Urinary bladder (tissue), 4 donors: ENCODE data around the gene EPHB2. TPM values are rescaled to one million over a fixed set of nuclear protein-coding genes. Genes with fewer than 3 reads are reported as not detected.

Source experiments
- DNase-seq: peaks from one replicate; pipeline ENCODE4 v3.0.0-alpha.2; 2015; ENCODE audit errors: extremely low spot score
- H3K27ac ChIP-seq: one replicate; pipeline ENCODE4 v1.5.1; 2013; ENCODE audit warnings: low read depth, mild to moderate bottlenecking, moderate library complexity
- H3K36me3 ChIP-seq: one replicate; pipeline ENCODE4 v1.6.1; 2013; ENCODE audit warnings: mild to moderate bottlenecking, moderate library complexity; ENCODE audit not compliant: insufficient read depth
- H3K4me1 ChIP-seq: one replicate; pipeline ENCODE4 v1.6.1; 2013; ENCODE audit warnings: mild to moderate bottlenecking, moderate library complexity; ENCODE audit not compliant: insufficient read depth
- H3K4me3 ChIP-seq: one replicate; pipeline ENCODE4 v1.5.1; 2013; ENCODE audit warnings: low read depth, low read length
- WGBS: extraction: QIAGEN DNeasy Blood & Tissue Kit; methylation state at CpG from one replicate; pipeline ENCODE4 v1.1.7; 2013; 5-methylcytosine and 5-hydroxymethylcytosine counted together
- polyA plus RNA-seq: library from polyadenylated mRNA; stranded (reverse); fragments of 200-250 nt; gene quantifications from one replicate; pipeline ENCODE4 v1.2.3, GENCODE V29; 2013
- total RNA-seq: library from RNA; depleted of rRNA; stranded (reverse); fragments of >200 nt; gene quantifications from one replicate; pipeline ENCODE4 v1.2.3, GENCODE V29; 2014
- donor health status: healthy with polysubstance abuse.
- donor health status: healthy.

Gene EPHB2
- total and polyA plus RNA-seq, 2 donors: 2.6 to 16.2 TPM

DNA sequence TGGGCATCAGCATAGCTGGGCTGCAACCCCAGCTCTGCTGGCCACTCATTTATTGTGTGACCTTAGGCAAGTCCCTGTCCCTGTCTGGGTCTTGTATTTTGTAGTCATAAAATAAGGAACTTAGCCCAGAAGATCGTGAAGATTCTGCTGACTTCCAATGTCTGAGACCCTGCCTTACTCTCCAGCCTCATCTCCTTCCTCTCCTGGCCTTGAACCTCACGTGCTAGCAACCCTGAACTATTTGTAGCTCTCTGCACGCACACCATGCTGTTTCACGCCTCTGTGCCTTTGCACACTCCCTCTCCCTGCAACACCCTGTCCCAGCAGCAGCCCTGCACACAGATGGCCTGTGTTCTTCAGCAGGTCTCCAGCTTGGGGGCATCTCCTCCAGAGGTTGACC lies 140.9 kb downstream of the EPHB2 start:
- WGBS: 87% methylated on average over 4 of the region's 4 CpGs
- no peak for DNase-seq
- no peaks in the 10 kb centered on the region for H3K36me3 ChIP-seq

DNA sequence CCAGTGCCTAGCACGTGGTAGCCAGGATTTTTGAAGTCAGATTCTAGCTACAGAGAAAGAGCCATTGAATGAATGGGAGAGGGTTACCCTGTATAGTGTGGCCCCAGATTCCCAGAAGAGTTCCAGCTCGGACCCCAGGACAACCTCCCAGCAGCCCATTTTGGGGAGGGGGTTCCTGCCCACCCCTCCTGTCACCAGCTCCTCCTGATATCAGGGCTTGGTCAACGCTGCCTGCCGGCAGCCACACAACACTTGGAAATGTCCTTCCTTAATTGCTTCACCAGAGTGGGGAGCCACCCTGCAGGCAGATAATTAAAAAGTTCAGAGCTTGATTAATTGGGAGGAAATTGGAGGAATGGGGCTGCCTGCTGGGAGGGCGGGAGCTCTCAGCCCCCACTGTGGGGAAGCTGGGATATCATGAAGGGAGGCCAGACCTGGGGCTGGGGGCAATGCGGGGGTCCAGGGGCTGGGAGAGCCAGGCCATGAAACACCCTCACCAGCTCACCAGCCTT lies 141.6 kb downstream of the EPHB2 start:
- no peak for DNase-seq
- 91% methylated on average over 6 of the region's 6 CpGs for WGBS
- H3K4me1 ChIP-seq: no peaks in the 10 kb centered on the region
- H3K27ac ChIP-seq: no peak overlapping the region
- no peaks in the 10 kb centered on the region for H3K36me3 ChIP-seq
- no peak overlapping the region for H3K4me3 ChIP-seq

More for the DNA sequence above, 140.9 kb downstream of the EPHB2 start:
- H3K27ac ChIP-seq: no peak overlapping the region
- H3K4me1 ChIP-seq: no peaks in the 10 kb centered on the region
- no peak overlapping the region for H3K4me3 ChIP-seq

DNA sequence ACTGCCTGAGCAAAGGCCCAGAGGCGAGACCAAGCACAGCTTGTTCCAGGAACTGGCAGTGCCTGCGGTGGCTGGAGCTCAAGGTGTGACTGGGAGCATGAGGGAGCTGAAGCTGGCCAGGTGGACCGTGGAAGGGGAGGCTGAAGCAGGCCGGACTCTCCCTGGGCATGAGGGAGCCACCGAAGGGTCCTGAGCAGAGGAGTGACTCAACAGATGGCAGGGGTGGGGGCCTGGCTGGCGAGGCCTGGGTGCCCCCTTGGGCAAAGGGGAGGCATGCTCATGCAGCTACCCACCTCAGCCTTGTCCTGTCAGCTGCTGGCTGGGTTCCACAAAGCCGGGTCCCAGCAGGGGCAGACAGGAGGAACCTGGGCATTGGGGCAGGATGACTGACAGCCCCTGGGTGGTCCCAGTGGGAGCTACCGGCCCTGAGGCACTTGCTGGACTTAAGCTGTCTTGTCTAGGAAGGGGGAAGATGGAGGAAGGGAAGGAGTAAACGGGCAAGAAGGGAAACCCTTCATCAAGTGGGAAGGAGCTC lies 143.1 kb downstream of the EPHB2 start:
- Histone ChIP-seq H3K36me3 (no peaks in the 10 kb centered on the region), H3K4me3 (no peak overlapping the region), H3K4me1 (no peaks in the 10 kb centered on the region), H3K27ac (no peak overlapping the region)
- DNase-seq: no peak
- WGBS: 82% methylated on average over 9 of the region's 9 CpGs

DNA sequence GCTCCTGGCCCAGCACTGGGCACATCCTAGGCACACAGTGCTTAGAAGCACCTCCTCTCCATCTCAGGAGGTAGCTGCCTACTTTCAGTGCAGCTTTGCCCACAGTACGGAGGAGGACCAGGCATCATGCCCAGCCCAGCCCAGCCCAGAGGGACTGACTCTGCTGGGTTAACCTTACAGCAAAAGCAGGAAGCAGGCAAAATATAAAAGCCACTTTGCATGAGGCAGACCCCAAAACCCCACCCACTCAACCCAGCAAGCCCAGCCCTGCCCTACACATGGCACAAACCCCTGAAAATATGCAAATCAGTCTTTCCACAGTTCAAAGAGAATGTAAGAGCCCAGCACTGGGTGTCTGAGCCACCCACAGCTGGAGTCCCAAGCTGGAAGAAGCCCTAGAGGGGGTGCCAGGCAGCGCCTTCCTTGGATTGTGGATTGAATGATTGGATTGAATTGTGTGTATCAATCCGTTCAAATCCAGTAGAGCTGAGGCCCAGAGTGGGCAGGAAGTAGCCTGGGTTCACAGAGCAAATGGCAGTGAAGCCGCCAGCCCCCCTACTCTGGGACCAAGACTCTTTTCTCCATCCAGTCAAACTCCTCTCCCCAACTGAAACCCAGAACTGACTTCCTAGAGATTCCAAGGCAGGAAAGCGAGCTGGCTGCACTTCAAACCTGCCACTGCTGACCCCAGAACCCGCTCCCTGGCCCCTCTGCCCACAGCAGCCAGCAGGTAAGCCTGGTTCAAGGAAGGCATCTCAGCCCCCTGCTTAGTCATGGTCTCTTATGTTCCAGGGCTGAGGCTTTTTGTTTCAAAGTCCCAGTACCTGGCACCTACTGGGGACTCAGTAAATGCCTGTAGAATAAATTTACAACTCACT lies 144.3 kb downstream of the EPHB2 start:
- 81% methylated on average over 6 of the region's 6 CpGs for WGBS
- Histone ChIP-seq H3K27ac (no peak overlapping the region), H3K4me3 (no peak overlapping the region), H3K36me3 (no peaks in the 10 kb centered on the region), H3K4me1 (no peaks in the 10 kb centered on the region)
- no peak for DNase-seq

DNA sequence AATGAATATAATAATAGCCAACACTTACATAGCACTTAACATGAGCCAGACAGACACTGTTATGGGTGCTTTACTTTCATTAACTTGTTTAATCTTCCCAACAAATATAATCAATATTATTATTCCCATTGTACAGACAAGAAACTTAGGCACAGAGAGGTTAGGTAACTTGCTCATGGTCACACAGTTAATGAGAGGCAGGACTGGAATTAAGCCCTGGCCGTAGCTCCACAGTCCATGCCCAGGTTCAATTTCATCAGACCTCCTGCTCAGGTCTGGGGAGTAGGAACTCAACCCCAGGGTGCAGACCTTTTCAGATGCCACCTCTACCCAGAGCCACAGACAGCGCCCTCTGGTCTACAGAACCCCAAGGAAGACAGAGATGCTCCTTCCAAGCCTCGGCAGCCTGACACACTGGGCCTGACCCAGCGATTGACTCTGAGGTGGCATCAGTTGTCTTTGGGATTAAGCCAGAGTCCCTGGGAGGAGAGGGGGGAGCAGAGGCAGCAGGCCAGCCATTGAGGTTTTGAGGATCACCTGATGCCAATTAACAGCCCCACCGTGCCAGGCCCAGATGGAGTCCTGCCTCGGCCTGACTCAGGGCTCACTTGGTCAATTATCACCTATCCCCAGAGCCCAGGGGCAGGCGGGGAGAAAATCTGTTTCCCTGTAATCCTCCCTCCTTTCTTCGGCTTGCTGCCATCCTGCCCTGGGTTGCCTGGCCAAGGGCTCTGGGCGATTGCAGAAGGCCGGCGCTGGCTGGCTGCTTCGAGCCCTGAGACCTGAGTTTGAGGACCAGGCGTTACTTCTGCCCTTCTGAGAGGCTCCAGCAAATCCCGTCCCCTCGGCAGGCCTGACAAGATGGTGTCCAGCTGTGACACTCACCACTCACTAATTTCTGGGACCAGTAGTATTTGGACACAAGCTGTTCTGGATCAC lies 145.3 kb downstream of the EPHB2 start:
- DNase-seq: no peak
- Histone ChIP-seq H3K27ac (no peak overlapping the region), H3K36me3 (no peaks in the 10 kb centered on the region), H3K4me3 (no peak overlapping the region), H3K4me1 (no peaks in the 10 kb centered on the region)
- WGBS: 89% methylated on average over 15 of the region's 15 CpGs

DNA sequence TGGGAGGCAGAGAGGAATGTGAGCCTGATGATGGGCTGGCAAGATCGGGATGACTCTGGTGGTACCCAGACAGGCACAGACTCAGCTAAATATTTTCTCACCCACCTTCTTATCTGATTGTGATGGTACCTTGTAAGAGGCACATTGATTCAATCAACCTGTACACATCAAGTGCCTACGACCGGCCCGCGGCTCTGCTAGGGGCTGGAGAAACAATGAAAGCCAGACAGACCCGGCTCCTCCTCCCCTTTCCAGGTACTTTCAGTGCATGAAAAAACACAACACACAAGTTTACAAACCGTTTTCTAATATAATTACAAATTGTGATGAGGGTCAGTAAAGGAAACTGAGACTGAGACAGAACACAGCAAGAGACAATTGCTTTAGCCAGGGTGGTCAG lies 147.0 kb downstream of the EPHB2 start:
- no peak overlapping the region for H3K27ac ChIP-seq
- H3K4me1 ChIP-seq: no peaks in the 10 kb centered on the region
- H3K36me3 ChIP-seq: no peaks in the 10 kb centered on the region
- WGBS: 89% methylated on average over 7 of the region's 7 CpGs
- no peak for DNase-seq
- H3K4me3 ChIP-seq: no peak overlapping the region

DNA sequence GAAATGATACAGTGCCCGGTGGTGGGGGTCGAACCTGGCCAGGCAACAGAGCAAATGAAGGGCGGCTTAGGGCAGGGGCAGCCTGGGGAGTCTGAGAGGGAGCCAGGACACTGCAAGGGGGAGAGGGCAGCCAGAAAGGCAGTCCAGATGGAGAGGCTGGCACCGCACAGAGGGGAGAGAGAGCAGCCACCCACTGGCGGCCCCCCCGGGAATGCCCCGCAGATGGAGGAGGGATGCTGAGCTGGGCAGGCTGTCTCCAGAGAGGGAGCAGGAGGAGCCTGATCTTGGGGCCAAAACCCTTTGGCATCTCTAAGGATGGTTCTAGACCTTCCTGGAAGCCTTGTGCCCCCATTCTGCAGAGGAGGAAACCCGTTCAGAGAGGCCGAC lies 149.8 kb downstream of the EPHB2 start:
- WGBS: 88% methylated on average over 9 of the region's 9 CpGs
- no peak overlapping the region for H3K27ac ChIP-seq
- no peak overlapping the region for H3K4me3 ChIP-seq
- no peak for DNase-seq
- H3K4me1 ChIP-seq: no peaks in the 10 kb centered on the region
- H3K36me3 ChIP-seq: no peaks in the 10 kb centered on the region

DNA sequence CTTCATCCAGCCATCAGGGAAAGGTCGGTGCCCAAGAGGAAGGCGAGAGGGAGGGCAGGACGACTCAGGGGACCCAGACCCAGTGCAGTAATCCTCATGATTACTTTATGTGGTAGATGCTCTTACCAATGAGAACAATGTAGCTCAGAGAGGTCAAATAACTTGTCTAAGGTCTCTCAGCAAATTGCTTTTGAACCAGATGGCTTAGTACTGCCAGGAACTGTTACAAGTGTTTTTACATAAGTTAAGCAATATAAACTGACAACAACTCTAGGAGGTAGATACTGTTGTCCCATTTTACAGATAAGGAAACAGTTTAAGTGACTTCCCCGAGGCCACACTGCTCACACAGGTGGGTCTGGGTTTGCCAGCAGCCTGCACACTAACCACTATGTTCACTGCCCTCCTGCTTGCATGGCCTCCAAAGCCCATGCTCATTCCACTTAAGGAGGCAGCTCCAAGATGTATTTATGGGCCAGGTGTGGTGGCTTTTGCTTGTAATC lies 150.3 kb downstream of the EPHB2 start:
- no peak for DNase-seq
- no peak overlapping the region for H3K27ac ChIP-seq
- no peaks in the 10 kb centered on the region for H3K4me1 ChIP-seq
- H3K36me3 ChIP-seq: no peaks in the 10 kb centered on the region
- no peak overlapping the region for H3K4me3 ChIP-seq
- WGBS: 89% methylated on average over 4 of the region's 4 CpGs

DNA sequence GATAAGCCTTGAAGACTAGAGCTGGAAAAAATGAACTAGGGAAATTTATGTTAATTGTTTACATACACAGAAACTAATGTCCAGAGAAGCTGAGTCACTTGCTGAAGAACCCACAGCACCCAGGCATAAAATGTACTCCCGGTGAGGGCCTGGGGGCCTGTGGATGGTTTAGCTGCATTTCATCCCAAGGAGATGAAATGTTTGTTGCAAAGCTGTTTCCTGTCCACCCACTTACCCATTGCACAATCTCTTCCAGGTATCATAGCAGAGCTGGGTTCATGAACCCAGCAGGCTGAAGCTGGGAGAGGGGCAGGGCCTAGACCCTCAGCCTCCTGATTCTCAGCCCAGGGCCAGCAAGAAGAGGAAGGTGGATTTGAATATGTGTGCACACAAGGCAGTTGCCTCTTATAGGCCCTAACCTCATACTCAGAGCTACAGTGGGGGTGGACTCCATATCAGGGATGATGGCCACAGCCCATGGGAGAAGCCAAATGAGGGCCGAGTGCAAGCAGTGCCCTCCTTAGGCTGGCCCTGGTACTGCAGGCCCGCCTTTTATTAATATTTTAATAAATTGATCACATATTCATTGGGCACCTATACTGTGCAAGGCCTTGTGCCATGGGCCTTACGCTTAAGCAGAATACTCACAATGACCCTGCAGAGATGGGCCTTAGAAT lies 151.3 kb downstream of the EPHB2 start:
- no peak overlapping the region for H3K4me3 ChIP-seq
- H3K4me1 ChIP-seq: no peaks in the 10 kb centered on the region
- H3K36me3 ChIP-seq: no peaks in the 10 kb centered on the region
- DNase-seq: no peak
- WGBS: 73% methylated on average over 4 of the region's 4 CpGs
- H3K27ac ChIP-seq: no peak overlapping the region

DNA sequence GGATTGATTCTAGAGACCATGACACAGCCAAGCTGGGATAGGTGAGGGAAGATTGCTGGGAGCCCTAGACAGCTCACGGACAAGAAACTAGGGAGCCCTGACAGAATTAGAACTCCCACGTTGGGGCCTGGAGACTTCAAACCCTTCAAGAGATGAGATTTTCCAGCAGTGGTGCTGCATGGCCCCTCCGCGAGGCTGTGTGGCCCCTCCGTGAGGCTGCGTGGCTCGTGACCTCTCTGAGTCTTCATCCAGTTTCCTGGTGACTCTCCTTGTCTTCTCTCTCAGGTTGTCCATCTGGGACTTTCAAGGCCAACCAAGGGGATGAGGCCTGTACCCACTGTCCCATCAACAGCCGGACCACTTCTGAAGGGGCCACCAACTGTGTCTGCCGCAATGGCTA lies 152.1 kb downstream of the EPHB2 start:
- Histone ChIP-seq H3K36me3 (no peaks in the 10 kb centered on the region), H3K4me1 (no peaks in the 10 kb centered on the region), H3K27ac (no peak overlapping the region), H3K4me3 (no peak overlapping the region)
- WGBS: 97% methylated on average over 9 of the region's 9 CpGs
- no peak for DNase-seq

DNA sequence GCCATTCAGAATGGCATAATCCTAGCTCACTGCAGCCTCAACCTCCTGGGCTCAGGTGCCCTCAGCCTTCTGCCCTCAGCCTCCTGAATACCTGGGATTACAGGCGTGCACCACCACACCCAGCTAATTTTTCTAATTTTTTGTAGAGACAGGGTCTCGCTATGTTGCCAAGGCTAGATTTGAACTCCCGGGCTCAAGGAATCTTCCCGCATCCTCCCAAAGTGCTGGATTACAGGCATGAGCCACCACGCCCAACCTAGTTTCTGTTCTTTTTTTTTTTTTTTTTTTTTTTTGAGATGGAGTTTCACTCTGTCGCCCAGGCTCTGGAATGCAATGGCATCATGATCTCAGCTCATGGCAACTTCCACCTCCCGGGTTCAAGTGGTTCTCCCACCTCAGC lies 153.1 kb downstream of the EPHB2 start:
- H3K36me3 ChIP-seq: no peaks in the 10 kb centered on the region
- WGBS: 95% methylated on average over 7 of the region's 7 CpGs
- no peak overlapping the region for H3K27ac ChIP-seq
- no peaks in the 10 kb centered on the region for H3K4me1 ChIP-seq
- no peak overlapping the region for H3K4me3 ChIP-seq
- DNase-seq: no peak

DNA sequence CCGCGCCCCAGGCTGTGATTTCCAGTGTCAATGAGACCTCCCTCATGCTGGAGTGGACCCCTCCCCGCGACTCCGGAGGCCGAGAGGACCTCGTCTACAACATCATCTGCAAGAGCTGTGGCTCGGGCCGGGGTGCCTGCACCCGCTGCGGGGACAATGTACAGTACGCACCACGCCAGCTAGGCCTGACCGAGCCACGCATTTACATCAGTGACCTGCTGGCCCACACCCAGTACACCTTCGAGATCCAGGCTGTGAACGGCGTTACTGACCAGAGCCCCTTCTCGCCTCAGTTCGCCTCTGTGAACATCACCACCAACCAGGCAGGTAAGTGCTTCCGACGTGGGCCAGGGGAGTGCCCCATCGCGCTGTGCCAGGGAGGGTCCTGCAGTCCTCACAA lies 154.2 kb downstream of the EPHB2 start:
- 96% methylated on average over 24 of the region's 24 CpGs for WGBS
- Histone ChIP-seq H3K27ac (no peak overlapping the region), H3K4me1 (no peaks in the 10 kb centered on the region), H3K36me3 (no peaks in the 10 kb centered on the region), H3K4me3 (no peak overlapping the region)
- DNase-seq: no peak

DNA sequence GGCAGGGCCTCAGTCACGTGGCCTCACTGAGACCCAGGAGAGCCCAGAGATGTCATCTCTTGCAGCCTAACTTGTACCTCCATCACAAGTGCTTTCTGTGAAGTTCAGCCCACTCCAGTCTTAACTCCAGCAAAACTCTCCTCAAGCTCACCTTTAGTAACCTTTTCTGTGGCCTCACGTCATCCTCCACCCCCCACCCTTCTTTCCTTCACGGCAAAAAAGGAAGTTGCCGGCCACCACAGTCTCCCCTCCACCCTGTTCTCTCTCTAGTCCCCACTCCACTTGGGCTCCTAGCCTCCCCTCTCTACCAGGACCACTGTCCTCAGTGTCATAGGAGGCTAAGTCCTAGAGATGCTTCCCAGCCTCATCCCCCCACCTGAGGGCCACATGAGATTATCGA lies 155.1 kb downstream of the EPHB2 start:
- H3K36me3 ChIP-seq: no peaks in the 10 kb centered on the region
- 77% methylated on average over 5 of the region's 5 CpGs for WGBS
- no peak overlapping the region for H3K27ac ChIP-seq

More for the DNA sequence above, 155.1 kb downstream of the EPHB2 start:
- H3K4me3 ChIP-seq: no peak overlapping the region
- no peaks in the 10 kb centered on the region for H3K4me1 ChIP-seq
- no peak for DNase-seq
